SK-N-SH (cell line): ENCODE results near the gene CAV1. TPM values are rescaled to one million over a fixed set of nuclear protein-coding genes. Genes with fewer than 3 reads are reported as not detected.

Experiments used
- CTCF ChIA-PET: fragments of 300-600, 350-600 bp; formaldehyde crosslinking; extraction: SDS; loops from one replicate; lab custom pipeline; 2021; lab: Yijun Ruan, JAX
- POLR2A ChIA-PET: fragments of 350-600 bp; sonication (Branson Sonifier 250); formaldehyde crosslinking; extraction: SDS; loops from one replicate; lab custom pipeline; 2020; ENCODE audit warnings: antibody characterized with exemption, inconsistent platforms; lab: Yijun Ruan, JAX
- DNase-seq: peaks from one replicate; pipeline ENCODE4 v3.0.0; 2012
- H2AFZ ChIP-seq: fragments of 200-600 bp; sonication (generic); 2 replicates; pipeline ENCODE4 v1.8.1; 2016; ENCODE audit warnings: antibody characterized with exemption, mild to moderate bottlenecking, low read depth
- H3F3A ChIP-seq: fragments of 200-600 bp; sonication (generic); replicated peaks from 2 replicates; pipeline ENCODE3; 2016; ENCODE audit warnings: antibody characterized with exemption, mild to moderate bottlenecking; ENCODE audit not compliant: insufficient read depth
- H3K27ac ChIP-seq, 2 experiments: fragments of 200-500 bp in 1 of 2; fragments of 200-600 bp in 1 of 2; sonication (Bioruptor generic) in 1 of 2; sonication (generic), shearing (Covaris generic) in 1 of 2; 2 replicates each; pipeline versions ENCODE4 v1.5.1 to v1.6.1; 2014 to 2016; ENCODE audit warnings: low read depth in 2 of 2, inconsistent platforms in 1 of 2, low read length in 1 of 2, mild to moderate bottlenecking in 1 of 2, mixed read lengths in 1 of 2
- H3K27me3 ChIP-seq: fragments of 200-600 bp; sonication (generic), shearing (Covaris generic); 2 replicates; pipeline ENCODE4 v1.6.1; 2016; ENCODE audit warnings: mixed run types; ENCODE audit not compliant: insufficient read depth
- H3K36me3 ChIP-seq, 2 experiments: fragments of 200-500 bp in 1 of 2; fragments of 200-600 bp in 1 of 2; sonication (Bioruptor generic) in 1 of 2; sonication (generic) in 1 of 2; replicated peaks in 1 of 2; 2 replicates each; pipeline versions ENCODE3 to v1.5.1; 2014 to 2016; ENCODE audit warnings: low read length in 1 of 2, mild to moderate bottlenecking in 1 of 2; ENCODE audit not compliant: insufficient read depth in 2 of 2, control insufficient read depth in 1 of 2
- H3K4me1 ChIP-seq, 2 experiments: fragments of 200-500 bp in 1 of 2; fragments of 200-600 bp in 1 of 2; sonication (Bioruptor generic) in 1 of 2; sonication (generic), shearing (Covaris generic) in 1 of 2; 2 replicates each; pipeline versions ENCODE4 v1.5.1 to v1.6.1; 2014 to 2016; ENCODE audit warnings: low read depth in 1 of 2, low read length in 1 of 2, mixed run types in 1 of 2; ENCODE audit not compliant: insufficient read depth in 2 of 2, control insufficient read depth in 1 of 2
- H3K4me2 ChIP-seq: fragments of 200-600 bp; sonication (generic), shearing (Covaris generic); 2 replicates; pipeline ENCODE4 v1.6.1; 2017; ENCODE audit warnings: mixed run types
- H3K4me3 ChIP-seq, 2 experiments: fragments of 200-500 bp in 1 of 2; fragments of 200-600 bp in 1 of 2; sonication (Bioruptor generic) in 1 of 2; sonication (generic), shearing (Covaris generic) in 1 of 2; 2 replicates each; pipeline versions ENCODE4 v1.5.1 to v1.8.1; 2014 to 2016; ENCODE audit warnings: low read depth in 2 of 2, inconsistent platforms in 1 of 2, low read length in 1 of 2, mild to moderate bottlenecking in 1 of 2, mixed read lengths in 1 of 2, moderate library complexity in 1 of 2
- H3K79me2 ChIP-seq: fragments of 200-600 bp; sonication (generic); 2 replicates; pipeline ENCODE4 v1.8.1; 2017; ENCODE audit warnings: mild to moderate bottlenecking; ENCODE audit not compliant: insufficient read depth
- H3K9ac ChIP-seq: fragments of 200-600 bp; sonication (generic); 2 replicates; pipeline ENCODE4 v1.6.1; 2017; ENCODE audit warnings: mixed run types
- H3K9me2 ChIP-seq: fragments of 200-600 bp; sonication (generic); 2 replicates; pipeline ENCODE4 v1.6.1; 2017; ENCODE audit warnings: mixed run types
- H3K9me3 ChIP-seq: fragments of 200-600 bp; sonication (generic); 2 replicates; pipeline ENCODE4 v1.6.1; 2017; ENCODE audit warnings: mixed run types, mild to moderate bottlenecking, moderate library complexity
- H4K20me1 ChIP-seq: fragments of 200-600 bp; sonication (generic); 2 replicates; pipeline ENCODE4 v1.6.1; 2017; ENCODE audit warnings: mild to moderate bottlenecking, mixed run types; ENCODE audit not compliant: insufficient read depth
- CHD2 ChIP-seq: fragments of 150-350 bp; IDR thresholded peaks from 2 replicates; pipeline ENCODE4 v1.6.1; 2018; ENCODE audit warnings: low read length; ENCODE audit not compliant: partially characterized antibody
- EP300 ChIP-seq, 2 experiments: IDR thresholded peaks; 2 replicates each; pipeline versions ENCODE4 v1.4.0 to v1.6.1; 2012; ENCODE audit warnings: borderline replicate concordance in 1 of 2, low read depth in 1 of 2, low read length in 1 of 2
- FOSL2 ChIP-seq: IDR thresholded peaks from 2 replicates; pipeline ENCODE4 v1.4.0; 2012; ENCODE audit warnings: low read depth, mild to moderate bottlenecking, moderate library complexity, borderline replicate concordance
- FOXJ3 ChIP-seq: sonication (generic); formaldehyde crosslinking; IDR thresholded peaks from 2 replicates; pipeline ENCODE4 v1.5.1; 2020; ENCODE audit warnings: mild to moderate bottlenecking, missing genetic modification reagents
- GATA2 ChIP-seq: sonication (generic); formaldehyde crosslinking; IDR thresholded peaks from 2 replicates; pipeline ENCODE4 v1.5.0; 2020; ENCODE audit warnings: mild to moderate bottlenecking, missing genetic modification reagents
- JUND ChIP-seq: IDR thresholded peaks from 2 replicates; pipeline ENCODE4 v1.4.0; 2012
- NFIC ChIP-seq: IDR thresholded peaks from 2 replicates; pipeline ENCODE4 v1.4.0; 2012; ENCODE audit warnings: borderline replicate concordance
- POLR2AphosphoS5 ChIP-seq: IDR thresholded peaks from 2 replicates; pipeline ENCODE4 v1.6.1; 2012; ENCODE audit warnings: low read depth, low read length
- RAD21 ChIP-seq: IDR thresholded peaks from 2 replicates; pipeline ENCODE4 v1.6.1; 2012; ENCODE audit warnings: mild to moderate bottlenecking, low read length
- TCF12 ChIP-seq: IDR thresholded peaks from 2 replicates; pipeline ENCODE4 v1.4.0; 2012
- YY1 ChIP-seq: IDR thresholded peaks from 2 replicates; pipeline ENCODE4 v1.4.0; 2012; ENCODE audit warnings: low read depth, mild to moderate bottlenecking
- WGBS: methylation state at CpG from one replicate; pipeline ENCODE4 v1.1.6; 2017; ENCODE audit warnings: low lambda C conversion rate; 5-methylcytosine and 5-hydroxymethylcytosine counted together
- polyA plus RNA-seq, 3 experiments: library from polyadenylated mRNA; depleted of rRNA; stranded (reverse); fragments of >200 nt; gene quantifications; 2 replicates each; pipeline ENCODE4 v1.2.3, GENCODE V29; 2012
- TF ChIP-seq, protein P1 (sequence below): IDR thresholded peaks from 2 replicates; pipeline ENCODE4 v1.6.1; 2012; ENCODE audit warnings: mild to moderate bottlenecking, low read depth, low read length, moderate library complexity
- TF ChIP-seq, protein P2 (sequence below): fragments of 150-350 bp; IDR thresholded peaks from 2 replicates; pipeline ENCODE4 v1.6.1; 2017; ENCODE audit warnings: antibody characterized with exemption, low read length, low read depth, borderline replicate concordance
- TF ChIP-seq, protein P3 (sequence below): IDR thresholded peaks from 2 replicates; pipeline ENCODE4; 2012

Gene CAV1
- polyA plus RNA-seq, 1 of the 3 experiments (the other 2 are of a cell fraction), result 968 TPM

DNA sequence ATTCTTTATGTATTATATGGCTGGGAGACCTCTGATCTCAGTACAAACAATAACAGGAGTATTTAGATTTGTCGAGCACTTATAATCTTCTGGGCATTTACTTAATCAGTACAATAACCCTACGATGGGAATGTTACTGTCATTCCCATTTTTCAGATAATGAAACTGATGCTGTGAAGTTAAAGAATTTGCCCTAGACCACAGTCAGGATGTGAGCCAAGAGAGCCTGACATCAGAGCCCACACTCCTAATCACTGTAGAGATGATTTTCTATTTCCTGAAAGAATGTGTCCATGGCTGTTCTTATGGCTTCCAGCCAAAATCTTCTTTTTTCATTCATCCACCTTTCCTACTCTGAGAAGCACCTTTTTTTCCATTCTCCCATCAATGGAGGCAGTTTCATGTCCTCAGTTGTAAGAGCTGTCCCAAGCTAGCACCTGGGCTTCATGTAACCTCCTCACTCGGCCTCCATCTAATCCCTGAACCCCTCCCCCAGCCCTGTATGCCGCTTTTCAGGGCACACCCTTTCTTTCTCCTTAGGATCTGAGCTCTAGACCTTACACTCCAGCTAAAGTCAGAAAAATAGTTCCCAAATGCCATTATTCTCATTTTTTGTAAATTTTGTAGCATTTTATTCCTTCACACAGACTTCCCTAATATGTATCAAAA, 12.2 kb upstream of the CAV1 start:
- H3K79me2 ChIP-seq, result peaks cover 3% of the 10 kb centered on the region; the same call in 1 of the 2 replicates
- 18% methylated on average over 4 of the region's 4 CpGs for WGBS
- DNase-seq, result no peak

DNA sequence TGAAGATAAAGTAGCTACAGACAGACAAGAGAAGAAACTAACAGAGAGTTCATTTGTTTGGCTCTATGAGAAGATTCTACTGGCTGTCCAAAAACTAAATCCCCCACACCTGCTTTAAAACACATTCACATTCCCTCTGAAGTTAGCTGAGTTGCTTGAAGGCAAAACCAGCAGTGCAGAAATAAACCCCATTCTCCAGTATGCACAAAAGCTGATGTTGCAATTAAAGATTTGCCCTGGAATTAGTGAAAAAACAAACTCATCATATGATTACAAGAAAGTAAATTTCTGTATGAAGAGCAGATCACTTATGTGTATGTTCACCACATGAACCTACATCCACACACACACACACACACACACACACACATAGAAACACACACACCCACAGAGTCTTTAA, 9.3 kb upstream of the CAV1 start:
- H3K27me3 ChIP-seq, result no peaks in the 10 kb centered on the region
- H3K9me2 ChIP-seq, result no peaks in the 10 kb centered on the region
- H3K9ac ChIP-seq, result no peak overlapping the region
- peaks cover 10 to 46% of the 10 kb centered on the region in 2 experiments for H3K4me1 ChIP-seq
- H3K4me3 ChIP-seq, result no peak overlapping the region
- POLR2A ChIA-PET, result no interaction called here
- CTCF ChIA-PET, result interaction anchor here (0.6 to 2.0 kb wide), 4 partner anchors 11 to 361 kb away, joined by 3 to 7 read pairs (median 3); no protein-coding TSS in a partner anchor
- no peaks in the 10 kb centered on the region; the same call in 1 of the 2 replicates for H3K9me3 ChIP-seq
- DNase-seq, result no peak
- peak overlapping the region; percentile 35; the same call in 1 of the 2 replicates for H2AFZ ChIP-seq
- H3K4me2 ChIP-seq, result no peak overlapping the region
- no peak overlapping the region for H3K27ac ChIP-seq
- H3K36me3 ChIP-seq, result no peaks in the 10 kb centered on the region
- no peaks in the 10 kb centered on the region for H4K20me1 ChIP-seq
- H3F3A ChIP-seq, result peaks cover 50% of the 10 kb centered on the region
- no peaks in the 10 kb centered on the region for H3K79me2 ChIP-seq
- TF ChIP-seq EP300 (IDR thresholded peaks at IDR 0.05; ENCODE audit: borderline replicate concordance in 1 of 2, low read depth in 1 of 2, low read length in 1 of 2) (no peak), FOXJ3 (no peak), RAD21 (no peak), TCF12 (no peak), JUND (no peak)
- TF ChIP-seq, protein P1, sequence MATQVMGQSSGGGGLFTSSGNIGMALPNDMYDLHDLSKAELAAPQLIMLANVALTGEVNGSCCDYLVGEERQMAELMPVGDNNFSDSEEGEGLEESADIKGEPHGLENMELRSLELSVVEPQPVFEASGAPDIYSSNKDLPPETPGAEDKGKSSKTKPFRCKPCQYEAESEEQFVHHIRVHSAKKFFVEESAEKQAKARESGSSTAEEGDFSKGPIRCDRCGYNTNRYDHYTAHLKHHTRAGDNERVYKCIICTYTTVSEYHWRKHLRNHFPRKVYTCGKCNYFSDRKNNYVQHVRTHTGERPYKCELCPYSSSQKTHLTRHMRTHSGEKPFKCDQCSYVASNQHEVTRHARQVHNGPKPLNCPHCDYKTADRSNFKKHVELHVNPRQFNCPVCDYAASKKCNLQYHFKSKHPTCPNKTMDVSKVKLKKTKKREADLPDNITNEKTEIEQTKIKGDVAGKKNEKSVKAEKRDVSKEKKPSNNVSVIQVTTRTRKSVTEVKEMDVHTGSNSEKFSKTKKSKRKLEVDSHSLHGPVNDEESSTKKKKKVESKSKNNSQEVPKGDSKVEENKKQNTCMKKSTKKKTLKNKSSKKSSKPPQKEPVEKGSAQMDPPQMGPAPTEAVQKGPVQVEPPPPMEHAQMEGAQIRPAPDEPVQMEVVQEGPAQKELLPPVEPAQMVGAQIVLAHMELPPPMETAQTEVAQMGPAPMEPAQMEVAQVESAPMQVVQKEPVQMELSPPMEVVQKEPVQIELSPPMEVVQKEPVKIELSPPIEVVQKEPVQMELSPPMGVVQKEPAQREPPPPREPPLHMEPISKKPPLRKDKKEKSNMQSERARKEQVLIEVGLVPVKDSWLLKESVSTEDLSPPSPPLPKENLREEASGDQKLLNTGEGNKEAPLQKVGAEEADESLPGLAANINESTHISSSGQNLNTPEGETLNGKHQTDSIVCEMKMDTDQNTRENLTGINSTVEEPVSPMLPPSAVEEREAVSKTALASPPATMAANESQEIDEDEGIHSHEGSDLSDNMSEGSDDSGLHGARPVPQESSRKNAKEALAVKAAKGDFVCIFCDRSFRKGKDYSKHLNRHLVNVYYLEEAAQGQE, result no peak
- TF ChIP-seq, protein P2, sequence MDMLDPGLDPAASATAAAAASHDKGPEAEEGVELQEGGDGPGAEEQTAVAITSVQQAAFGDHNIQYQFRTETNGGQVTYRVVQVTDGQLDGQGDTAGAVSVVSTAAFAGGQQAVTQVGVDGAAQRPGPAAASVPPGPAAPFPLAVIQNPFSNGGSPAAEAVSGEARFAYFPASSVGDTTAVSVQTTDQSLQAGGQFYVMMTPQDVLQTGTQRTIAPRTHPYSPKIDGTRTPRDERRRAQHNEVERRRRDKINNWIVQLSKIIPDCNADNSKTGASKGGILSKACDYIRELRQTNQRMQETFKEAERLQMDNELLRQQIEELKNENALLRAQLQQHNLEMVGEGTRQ, result no peak

More for the DNA sequence above, 12.2 kb upstream of the CAV1 start:
- no peak overlapping the region; the same call in 1 of the 2 replicates for H2AFZ ChIP-seq
- no peaks in the 10 kb centered on the region for H4K20me1 ChIP-seq
- TF ChIP-seq POLR2AphosphoS5 (peak; percentile 31; the same call in 1 of the 2 replicates), CHD2 (no peak), EP300 (IDR thresholded peaks at IDR 0.05; ENCODE audit: borderline replicate concordance in 1 of 2, low read depth in 1 of 2, low read length in 1 of 2) (peak in 1 of 2 experiments; percentile 41; a peak in 1 of 4 replicates), YY1 (0 out of 2 replicates have a peak, but pooled peaks have one; percentile 34), JUND (peak; percentile 35; the same call in 1 of the 2 replicates), FOSL2 (peak; percentile 7; the same call in 1 of the 2 replicates), NFIC (peak; percentile 93), TCF12 (peak; percentile 31; the same call in 1 of the 2 replicates), GATA2 (CRISPR knock-in tag) (no peak)
- TF ChIP-seq, protein P1, result no peak
- TF ChIP-seq, protein P3, sequence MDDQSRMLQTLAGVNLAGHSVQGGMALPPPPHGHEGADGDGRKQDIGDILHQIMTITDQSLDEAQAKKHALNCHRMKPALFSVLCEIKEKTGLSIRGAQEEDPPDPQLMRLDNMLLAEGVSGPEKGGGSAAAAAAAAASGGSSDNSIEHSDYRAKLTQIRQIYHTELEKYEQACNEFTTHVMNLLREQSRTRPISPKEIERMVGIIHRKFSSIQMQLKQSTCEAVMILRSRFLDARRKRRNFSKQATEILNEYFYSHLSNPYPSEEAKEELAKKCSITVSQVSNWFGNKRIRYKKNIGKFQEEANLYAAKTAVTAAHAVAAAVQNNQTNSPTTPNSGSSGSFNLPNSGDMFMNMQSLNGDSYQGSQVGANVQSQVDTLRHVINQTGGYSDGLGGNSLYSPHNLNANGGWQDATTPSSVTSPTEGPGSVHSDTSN, result peak; percentile 40
- peak overlapping the region; percentile 50 to 54; a peak in 3 of 4 replicates for H3K4me3 ChIP-seq
- H3F3A ChIP-seq, result peaks cover 74% of the 10 kb centered on the region
- ChIA-PET CTCF (interaction anchor here (1.9 to 3.7 kb wide), 2 partner anchors 13 to 79 kb away, joined by 4 to 12 read pairs; no protein-coding TSS in a partner anchor), POLR2A (no interaction called here)
- H3K9me3 ChIP-seq, result no peaks in the 10 kb centered on the region; the same call in 1 of the 2 replicates
- H3K4me1 ChIP-seq, result peaks cover 10 to 61% of the 10 kb centered on the region in 2 experiments
- no peaks in the 10 kb centered on the region for H3K27me3 ChIP-seq
- H3K36me3 ChIP-seq, result peaks cover 14 to 16% of the 10 kb centered on the region in 2 experiments
- H3K4me2 ChIP-seq, result peak overlapping the region; percentile 66
- H3K27ac ChIP-seq, result peak overlapping the region; percentile 93 to 95
- H3K9ac ChIP-seq, result peak overlapping the region; percentile 67
- no peaks in the 10 kb centered on the region for H3K9me2 ChIP-seq
